SK-N-SH treated with all-trans-retinoic acid at 6 μM for 48 hours (cell line): ENCODE measurements around the gene SIGLEC5.

Experiments
- ARNTL ChIP-seq: fragments of 450-650 bp; formaldehyde crosslinking; IDR thresholded peaks from 2 replicates; pipeline ENCODE4 v1.5.0; 2020; ENCODE audit warnings: low read depth, mild to moderate bottlenecking, moderate library complexity, borderline replicate concordance
- CSDC2 ChIP-seq: fragments of 250-450 bp; sonication (Bioruptor Pico); IDR thresholded peaks from 2 replicates; pipeline ENCODE4 v1.5.0; 2020; ENCODE audit warnings: mild to moderate bottlenecking, moderate library complexity
- PPARA ChIP-seq: fragments of 250-450 bp; sonication (Bioruptor Pico); IDR thresholded peaks from 2 replicates; pipeline ENCODE4 v1.5.0; 2020; ENCODE audit warnings: mild to moderate bottlenecking, borderline replicate concordance

DNA sequence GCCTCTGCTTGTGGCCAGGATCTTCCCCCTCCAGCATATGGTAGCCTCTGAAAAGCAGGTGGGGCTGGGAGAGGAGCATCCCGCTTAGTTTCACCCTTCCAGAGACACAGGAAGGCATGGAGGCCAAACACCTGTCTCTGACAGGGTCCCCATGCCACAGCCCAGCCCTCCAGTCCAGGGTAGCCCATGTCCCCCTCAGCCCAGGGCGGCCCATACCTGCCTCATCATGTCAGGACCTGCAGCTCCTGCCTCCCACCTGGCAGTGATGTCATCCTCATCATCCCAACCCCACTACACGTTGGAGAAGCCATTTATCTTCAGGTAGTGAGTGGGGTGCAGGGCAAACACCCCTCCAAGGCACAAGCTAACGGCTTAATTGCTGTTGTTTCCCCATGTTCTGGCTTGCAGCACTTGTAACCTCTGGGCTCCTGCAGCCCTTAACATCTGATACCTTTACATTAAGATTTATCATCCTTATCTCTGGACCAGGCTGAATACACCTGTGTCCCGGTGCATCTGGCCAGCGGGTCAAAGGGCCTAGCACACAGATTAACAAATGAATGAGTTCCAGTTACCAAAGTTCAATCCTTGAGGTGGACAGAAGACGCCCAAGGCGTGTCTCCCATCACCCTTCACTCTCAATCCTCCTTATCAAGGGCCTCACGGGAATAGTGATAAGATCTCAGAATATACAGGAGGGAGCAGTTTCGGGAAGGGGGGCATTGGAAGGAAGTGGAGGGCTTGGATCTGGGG lies 36.9 kb downstream of the SIGLEC5 start:
- TF ChIP-seq CSDC2 (CRISPR knock-in tag) (no peak), ARNTL (no peak), PPARA (CRISPR knock-in tag) (no peak)
